OCI-LY1 (cell line): Measurements from ENCODE around the gene PATE2.

Source experiments
- H2AFZ ChIP-seq: fragments of 200-600 bp; sonication (generic), shearing (Covaris generic); 2 replicates; pipeline ENCODE4 v1.6.0; 2014; ENCODE audit warnings: antibody characterized with exemption, mild to moderate bottlenecking, low read length
- H3F3A ChIP-seq: fragments of 200-600 bp; sonication (generic), shearing (Covaris generic); 2 replicates; pipeline ENCODE4 v1.6.0; 2014; ENCODE audit warnings: mild to moderate bottlenecking, antibody characterized with exemption, low read length, moderate library complexity; ENCODE audit not compliant: insufficient read depth
- H3K27ac ChIP-seq: fragments of 200-600 bp; sonication (generic); 2 replicates; pipeline ENCODE4 v1.5.1; 2014; ENCODE audit warnings: low read length, mixed run types, mild to moderate bottlenecking, low read depth; ENCODE audit not compliant: poor library complexity, severe bottlenecking
- H3K27me3 ChIP-seq: fragments of 200-600 bp; sonication (generic); 2 replicates; pipeline ENCODE4 v1.6.0; 2014; ENCODE audit warnings: antibody characterized with exemption, mild to moderate bottlenecking, low read length, moderate library complexity; ENCODE audit not compliant: insufficient read depth
- H3K36me3 ChIP-seq: fragments of 200-600 bp; sonication (generic); 2 replicates; pipeline ENCODE4 v1.6.1; 2014; ENCODE audit warnings: mild to moderate bottlenecking, antibody characterized with exemption, low read length, moderate library complexity, mixed read lengths; ENCODE audit not compliant: insufficient read depth
- H3K4me1 ChIP-seq: fragments of 200-600 bp; sonication (generic); 2 replicates; pipeline ENCODE4 v1.5.1; 2014; ENCODE audit warnings: mild to moderate bottlenecking, low read length, moderate library complexity; ENCODE audit not compliant: insufficient read depth, severe bottlenecking
- H3K4me2 ChIP-seq: fragments of 200-600 bp; sonication (generic), shearing (Covaris generic); 2 replicates; pipeline ENCODE4 v1.6.1; 2014; ENCODE audit warnings: low read length
- H3K4me3 ChIP-seq: fragments of 200-600 bp; sonication (generic); 2 replicates; pipeline ENCODE4 v1.5.1; 2014; ENCODE audit warnings: low read length, low read depth, mild to moderate bottlenecking, mixed read lengths; ENCODE audit not compliant: poor library complexity, severe bottlenecking
- H3K79me2 ChIP-seq: fragments of 200-600 bp; shearing (Covaris generic); 2 replicates; pipeline ENCODE4 v1.6.1; 2016; ENCODE audit warnings: mixed run types, low read length, mixed read lengths; ENCODE audit not compliant: insufficient read depth
- H3K9ac ChIP-seq: fragments of 200-600 bp; sonication (generic), shearing (Covaris generic); 2 replicates; pipeline ENCODE4 v1.6.1; 2014; ENCODE audit warnings: mild to moderate bottlenecking, low read length, mixed read lengths
- H3K9me2 ChIP-seq: fragments of 200-600 bp; sonication (generic), shearing (Covaris generic); 2 replicates; pipeline ENCODE4 v1.6.1; 2014; ENCODE audit warnings: low read depth, mild to moderate bottlenecking, low read length, mixed read lengths
- H3K9me3 ChIP-seq: fragments of 200-600 bp; shearing (Covaris generic); 2 replicates; pipeline ENCODE4 v1.6.1; 2014; ENCODE audit warnings: low read length, mixed read lengths
- H4K20me1 ChIP-seq: fragments of 200-600 bp; sonication (generic), shearing (Covaris generic); 2 replicates; pipeline ENCODE4 v1.6.0; 2016; ENCODE audit warnings: mild to moderate bottlenecking, low read length; ENCODE audit not compliant: insufficient read depth
- CTCF ChIP-seq: fragments of 200-600 bp; sonication (generic), shearing (Covaris generic); IDR thresholded peaks from 2 replicates; pipeline ENCODE4 v1.5.1; 2017; ENCODE audit warnings: mild to moderate bottlenecking, antibody characterized with exemption, low read length, moderate library complexity, mixed read lengths
- EZH2 ChIP-seq: fragments of 200-600 bp; sonication (generic), shearing (Covaris generic); IDR thresholded peaks from 2 replicates; pipeline ENCODE4 v1.8.0; 2017; ENCODE audit warnings: borderline replicate concordance, mixed run types, mild to moderate bottlenecking, antibody characterized with exemption, low read length, moderate library complexity, mixed read lengths

The PATE2 gene

GRCh38 chr11:125768336-125769046, 10.1 kb downstream of the PATE2 start:
- no peaks in the 10 kb centered on the region; the same call in 1 of the 2 replicates for H3K27me3 ChIP-seq
- H3K27ac ChIP-seq, result no peak overlapping the region
- TF ChIP-seq CTCF, result no peak
- TF ChIP-seq EZH2, result no peak
- no peaks in the 10 kb centered on the region for H3K36me3 ChIP-seq
- H3K9me2 ChIP-seq, result no peaks in the 10 kb centered on the region
- no peak overlapping the region for H2AFZ ChIP-seq
- H3K4me1 ChIP-seq, result no peaks in the 10 kb centered on the region
- no peak overlapping the region for H3K4me3 ChIP-seq
- H3K9ac ChIP-seq, result no peak overlapping the region
- no peak overlapping the region for H3K4me2 ChIP-seq
- no peaks in the 10 kb centered on the region for H3F3A ChIP-seq
- no peaks in the 10 kb centered on the region for H4K20me1 ChIP-seq
- H3K9me3 ChIP-seq, result no peaks in the 10 kb centered on the region
- H3K79me2 ChIP-seq, result no peaks in the 10 kb centered on the region

- no peaks in the 10 kb centered on the region for H3K36me3 ChIP-seq
- H3K4me1 ChIP-seq, result no peaks in the 10 kb centered on the region
- TF ChIP-seq CTCF (no peak), EZH2 (no peak)
- no peaks in the 10 kb centered on the region; the same call in 1 of the 2 replicates for H3K27me3 ChIP-seq
- no peaks in the 10 kb centered on the region for H3F3A ChIP-seq
- H3K9me2 ChIP-seq, result no peaks in the 10 kb centered on the region
- no peaks in the 10 kb centered on the region for H4K20me1 ChIP-seq
- no peak overlapping the region for H3K9ac ChIP-seq
- H3K4me2 ChIP-seq, result no peak overlapping the region
- no peaks in the 10 kb centered on the region for H3K79me2 ChIP-seq
- no peak overlapping the region for H3K27ac ChIP-seq
- H3K9me3 ChIP-seq, result no peaks in the 10 kb centered on the region
- H2AFZ ChIP-seq, result no peak overlapping the region
- H3K4me3 ChIP-seq, result no peak overlapping the region
These were observed 12.4 kb downstream of the PATE2 start for GRCh38 chr11:125766251-125766650.

GRCh38 chr11:125763483-125763882, 15.1 kb downstream of the PATE2 start:
- Histone ChIP-seq H4K20me1 (no peaks in the 10 kb centered on the region), H3K4me3 (no peak overlapping the region), H3K36me3 (no peaks in the 10 kb centered on the region), H3K79me2 (no peaks in the 10 kb centered on the region), H3K4me1 (no peaks in the 10 kb centered on the region), H3F3A (no peaks in the 10 kb centered on the region), H3K9me3 (no peaks in the 10 kb centered on the region), H3K4me2 (no peak overlapping the region), H3K9ac (no peak overlapping the region), H3K27ac (no peak overlapping the region), H3K9me2 (no peaks in the 10 kb centered on the region), H3K27me3 (no peaks in the 10 kb centered on the region), H2AFZ (no peak overlapping the region)
- TF ChIP-seq CTCF (no peak), EZH2 (no peak)
